Kidney (tissue), 22 donors: ENCODE measurements around the gene BLTP2. TPM values are rescaled to one million over a fixed set of nuclear protein-coding genes. Genes with fewer than 3 reads are reported as not detected.

ENCODE experiments used
- DNase-seq, 5 donors: peaks; one replicate each; pipeline ENCODE4 v3.0.0-alpha.2; 2013 to 2020
- FAIRE-seq: peaks from 2 replicates; lab custom pipeline; 2012; peaks lifted over from hg19 to GRCh38; lab: Jason Lieb, UNC
- H3K27ac ChIP-seq, 2 donors: one replicate each; pipeline ENCODE4 v1.7.0; 2013; ENCODE audit warnings: low read depth in 2 of 2, low read length in 2 of 2, inconsistent platforms in 1 of 2
- H3K27me3 ChIP-seq: one replicate; pipeline ENCODE4 v1.7.1; 2013; ENCODE audit warnings: low read length, inconsistent platforms; ENCODE audit not compliant: control insufficient read depth, insufficient read depth
- H3K36me3 ChIP-seq, 3 donors: one replicate each; pipeline versions ENCODE4 v1.7.0 to v1.7.1; 2013; ENCODE audit warnings: low read length in 3 of 3, control low read depth in 1 of 3, inconsistent platforms in 1 of 3; ENCODE audit not compliant: insufficient read depth in 3 of 3, control insufficient read depth in 2 of 3
- H3K4me1 ChIP-seq, 3 donors: one replicate each; pipeline versions ENCODE4 v1.7.0 to v1.7.1; 2013; ENCODE audit warnings: low read length in 3 of 3, inconsistent platforms in 1 of 3, low read depth in 1 of 3; ENCODE audit not compliant: control insufficient read depth in 2 of 3, insufficient read depth in 2 of 3
- H3K4me3 ChIP-seq, 3 donors: one replicate each; pipeline versions ENCODE4 v1.7.0 to v1.8.1; 2013; ENCODE audit warnings: low read length in 3 of 3, control low read depth in 1 of 3, inconsistent platforms in 1 of 3
- H3K9ac ChIP-seq, 3 donors: one replicate each; pipeline versions ENCODE4 v1.7.0 to v1.7.1; 2013; ENCODE audit warnings: low read length in 3 of 3, control low read depth in 1 of 3, inconsistent platforms in 1 of 3
- H3K9me3 ChIP-seq, 3 donors: one replicate each; pipeline versions ENCODE4 v1.7.0 to v1.7.1; 2013; ENCODE audit warnings: low read length in 3 of 3, control low read depth in 1 of 3, inconsistent platforms in 1 of 3; ENCODE audit not compliant: control insufficient read depth in 2 of 3, insufficient read depth in 1 of 3
- CTCF ChIP-seq: IDR thresholded peaks from 3 replicates; pipeline ENCODE4 v1.5.1; 2012; ENCODE audit warnings: mild to moderate bottlenecking, moderate library complexity, borderline replicate concordance; ENCODE audit not compliant: insufficient read depth; ENCODE audit errors: extremely low read depth
- intact Hi-C: fragments of 100-400 bp; cut with DNase I; formaldehyde crosslinking; loops from one replicate; pipeline ENCODE4 v1.11.1; 2022
- long read RNA-seq, 10 donors: library from polyadenylated mRNA in 1 of 10; unstranded in 1 of 10; transcript quantifications; one replicate each; pipeline ENCODE4 v2.0.0 and lab custom pipeline, GENCODE V29; 2021 to 2026
- polyA plus RNA-seq: library from polyadenylated mRNA; stranded (reverse); fragments of 350-450 nt; fragmentation: Illumina TruSeq; extraction: RNeasy Lipid Tissue Mini Kit (QIAGEN cat#74804); gene quantifications from one replicate; pipeline ENCODE4 v1.2.3, GENCODE V29; 2014; ENCODE audit warnings: low read depth, low replicate concordance; ENCODE audit not compliant: insufficient read depth
- total RNA-seq: library from RNA; stranded (reverse); fragmentation: NEBNext Ultra II Directional; extraction: Animal tissue kit (Norgen Biotek cat#: 25700); gene quantifications from one replicate; pipeline ENCODE4 v1.2.1, GENCODE V29; 2021
- donor health status: control.
- donor health status: control.
- donor health status: control.
- donor health status: control.
- donor health status: control.
- donor health status: DM: yes; HTN: yes; CAD: no.
- donor health status: Normal renal cell carcinoma (clear cell type).

The BLTP2 gene
- total RNA-seq (140 TPM), polyA plus RNA-seq (35.1 TPM)
- long read RNA-seq, donor 1, partial matches to known transcripts: 0 of 6 reads
- long read RNA-seq, donor 1, other reads (novel, unspliced or antisense): 0 of 6 reads
- long read RNA-seq, donor 2, full-length matches to known transcripts: 5 of 30 reads
- long read RNA-seq, donor 2, partial matches to known transcripts: 25 of 30 reads
- long read RNA-seq, donor 2, other reads (novel, unspliced or antisense): 0 of 30 reads
- long read RNA-seq, donor 3, full-length matches to known transcripts: 4 of 14 reads
- long read RNA-seq, donor 3, partial matches to known transcripts: 10 of 14 reads
- long read RNA-seq, donor 3, other reads (novel, unspliced or antisense): 0 of 14 reads
- long read RNA-seq, donor 4, partial matches to known transcripts: 5 of 10 reads
- long read RNA-seq, donor 4, other reads (novel, unspliced or antisense): 0 of 10 reads
- long read RNA-seq, donor 5: 0 reads
- long read RNA-seq, donor 6, partial matches to known transcripts: 0 of 1 reads
- long read RNA-seq, donor 6, other reads (novel, unspliced or antisense): 0 of 1 reads
- long read RNA-seq, donor 7, transcript KIAA0100-210 (11 exons, 1,582 nt): major isoform, 5 of 50 reads
- long read RNA-seq, donor 7, partial matches to known transcripts: 34 of 50 reads
- long read RNA-seq, donor 7, other reads (novel, unspliced or antisense): 11 of 50 reads
- long read RNA-seq, donor 8, full-length matches to known transcripts: 5 of 5 reads
- long read RNA-seq, donor 8, partial matches to known transcripts: 0 of 5 reads
- long read RNA-seq, donor 8, other reads (novel, unspliced or antisense): 0 of 5 reads
- long read RNA-seq, donor 9, partial matches to known transcripts: 0 of 7 reads
- long read RNA-seq, donor 9, other reads (novel, unspliced or antisense): 0 of 7 reads
- long read RNA-seq, donor 10, partial matches to known transcripts: 0 of 5 reads
- long read RNA-seq, donor 10, other reads (novel, unspliced or antisense): 0 of 5 reads

DNA sequence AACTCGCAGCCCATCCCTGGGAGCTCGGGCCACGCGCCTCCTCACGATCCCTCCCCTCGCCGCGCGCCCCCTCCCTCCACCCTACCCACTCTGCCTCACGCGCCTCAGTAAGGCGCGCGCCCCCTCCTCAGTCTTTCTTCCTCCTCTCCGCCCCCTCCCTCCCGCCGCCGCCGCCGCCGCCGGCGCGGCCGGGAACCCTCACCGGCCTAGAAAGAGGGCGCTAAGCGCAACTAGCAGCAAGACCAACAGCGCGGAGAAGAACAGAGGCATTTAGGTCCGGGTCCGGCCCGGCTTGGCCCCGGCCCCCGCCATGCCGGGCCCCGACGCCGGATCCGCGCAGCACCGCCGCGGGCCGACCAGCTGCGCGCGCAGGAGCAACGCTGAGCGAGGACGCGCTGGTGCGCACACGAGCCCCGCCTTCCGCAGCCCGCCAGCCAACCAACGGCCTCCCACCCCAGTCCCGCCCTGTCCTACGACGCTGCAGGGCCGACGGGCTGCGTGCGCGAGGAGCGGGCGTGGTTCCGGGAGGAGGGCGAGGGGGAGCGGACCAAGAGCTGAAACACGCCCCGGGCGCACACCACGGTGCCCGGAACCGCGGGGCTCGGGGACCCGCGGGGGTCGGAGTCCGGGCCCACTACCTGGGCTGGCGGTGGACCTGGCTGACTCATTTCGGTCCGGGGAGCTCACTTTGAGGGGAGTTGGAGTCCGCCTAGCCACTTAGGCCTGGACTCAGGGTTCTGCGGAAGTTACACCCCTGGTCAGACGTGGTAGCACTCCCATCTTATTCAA lies at the start of gene BLTP2:
TSS of gene BLTP2 (minus strand) at position 372 of the 789 bp plus-strand sequence. CDS start at position 270, 102 bp downstream.
- Histone ChIP-seq H3K4me1 (peaks cover 0 to 26% (median 25%) of the 10 kb centered on the region in 3 donors), H3K9me3 (no peaks in the 10 kb centered on the region), H3K9ac (peak within 1 kb of the TSS; percentile 69 to 96 (median 90)), H3K27ac (peak within 1 kb of the TSS; percentile 94 to 96), H3K36me3 (peaks cover 16 to 35% (median 34%) of the 10 kb centered on the region in 3 donors), H3K27me3 (no peaks in the 10 kb centered on the region), H3K4me3 (peak within 1 kb of the TSS; percentile 70 to 93 (median 79))
- no peak for FAIRE-seq
- TF ChIP-seq CTCF: peak; percentile 22
- DNase-seq: peak; percentile 96 to 99 (median 97)
- intact Hi-C loops: no loop called here

DNA sequence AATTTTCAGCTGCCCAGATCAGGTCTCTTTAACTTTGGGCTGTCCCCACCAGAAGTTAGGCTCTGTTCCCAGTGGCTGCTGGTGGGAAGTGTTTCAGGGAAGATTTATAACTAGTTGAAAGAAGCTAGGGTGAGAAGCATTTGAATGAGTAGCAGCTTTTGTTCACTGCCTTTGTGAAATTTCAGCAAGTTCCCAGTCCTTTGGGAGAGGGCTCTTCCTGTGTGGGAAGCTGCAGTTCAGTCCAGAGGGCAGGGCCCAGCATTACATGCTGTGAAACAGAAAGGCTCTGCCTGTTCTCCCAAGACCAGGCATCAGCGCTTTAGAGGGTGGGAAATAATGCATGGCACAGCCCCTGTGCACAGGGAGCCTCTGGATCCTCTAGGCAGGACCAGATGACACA lies 48.9 kb upstream of the BLTP2 start:
- Histone ChIP-seq H3K9me3 (no peaks in the 10 kb centered on the region), H3K4me1 (peaks cover 0 to 8% (median 3%) of the 10 kb centered on the region in 3 donors), H3K36me3 (peaks cover 6 to 72% (median 59%) of the 10 kb centered on the region in 3 donors), H3K27me3 (no peaks in the 10 kb centered on the region), H3K4me3 (no peak overlapping the region), H3K27ac (no peak overlapping the region), H3K9ac (no peak overlapping the region)
- peak in 1 of 5 donors; percentile 13 for DNase-seq
- intact Hi-C loops: no loop called here
- FAIRE-seq: no peak
- no peak for TF ChIP-seq CTCF

GRCh38 chr17:28689011-28689410 lies 44.1 kb upstream of the BLTP2 start:
- no peak for TF ChIP-seq CTCF
- Histone ChIP-seq H3K4me1 (no peaks in the 10 kb centered on the region), H3K36me3 (peaks cover 21 to 73% (median 60%) of the 10 kb centered on the region in 3 donors), H3K9me3 (no peaks in the 10 kb centered on the region), H3K27me3 (no peaks in the 10 kb centered on the region), H3K9ac (no peak overlapping the region), H3K27ac (no peak overlapping the region), H3K4me3 (no peak overlapping the region)
- DNase-seq: no peak
- FAIRE-seq: no peak
- intact Hi-C loops: no loop called here
